PC-3 (cell line): Measurements from ENCODE around the gene SORD.
"Not testable (repeated sequence)": the region's sequence is repeated elsewhere in the genome, so short reads cannot be mapped to it uniquely, and the experiment has no call there.

ENCODE experiments used
- CTCF ChIP-seq: fragments of 300-600 bp; sonication (generic); conservative IDR thresholded peaks from 2 replicates; pipeline ENCODE4 v1.5.1; 2017; ENCODE audit warnings: antibody characterized with exemption, low read depth, mild to moderate bottlenecking, low read length
- EZH2phosphoT487 ChIP-seq: fragments of 300-600 bp; sonication (generic); IDR thresholded peaks from 2 replicates; pipeline ENCODE4 v1.6.1; 2018; ENCODE audit warnings: mild to moderate bottlenecking, antibody characterized with exemption, low read length, borderline replicate concordance

GRCh38 chr15:45024649-45025048 lies 1.7 kb downstream of the SORD start:
- not testable (repeated sequence) for TF ChIP-seq CTCF, EZH2phosphoT487
